Stimulated activated CD8-positive, alpha-beta memory T cell treated with anti-CD3 and anti-CD28 coated beads, Interleukin-7, amount 100 ng/mL, for 1 hour (primary cell): Measurements from ENCODE around the gene C17orf100.
"Not testable (repeated sequence)": the region's sequence is repeated elsewhere in the genome, so short reads cannot be mapped to it uniquely, and the experiment has no call there.

Experiments used
- DNase-seq, 2 donors: peaks; one replicate each; pipeline ENCODE4 v3.0.0-alpha.2; 2020; ENCODE audit warnings: low read depth in 2 of 2

C17orf100 gene

GRCh38 chr17:6641247-6641863 lies 10.2 kb upstream of the C17orf100 start:
- no peak for DNase-seq

DNA sequence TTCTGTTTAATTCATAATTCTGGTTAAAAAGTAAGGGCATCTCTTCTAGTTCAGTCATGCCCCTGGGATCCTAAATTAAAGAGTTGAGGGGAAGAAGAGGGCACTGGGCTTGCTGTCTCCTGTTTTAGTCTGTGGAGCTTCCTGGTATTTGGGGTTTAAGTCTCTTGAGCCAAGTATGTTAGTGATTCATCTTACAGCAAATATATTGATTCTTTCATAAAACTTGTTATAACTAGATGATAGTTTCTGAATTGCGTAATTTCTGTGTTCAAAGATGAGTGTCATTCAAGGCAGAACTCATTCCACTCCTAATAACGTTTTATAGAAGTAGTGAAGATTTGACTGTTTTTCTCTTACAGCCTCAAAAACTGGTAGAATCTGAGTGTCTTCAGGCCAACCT lies 9.0 kb upstream of the C17orf100 start:
- no peak for DNase-seq

DNA sequence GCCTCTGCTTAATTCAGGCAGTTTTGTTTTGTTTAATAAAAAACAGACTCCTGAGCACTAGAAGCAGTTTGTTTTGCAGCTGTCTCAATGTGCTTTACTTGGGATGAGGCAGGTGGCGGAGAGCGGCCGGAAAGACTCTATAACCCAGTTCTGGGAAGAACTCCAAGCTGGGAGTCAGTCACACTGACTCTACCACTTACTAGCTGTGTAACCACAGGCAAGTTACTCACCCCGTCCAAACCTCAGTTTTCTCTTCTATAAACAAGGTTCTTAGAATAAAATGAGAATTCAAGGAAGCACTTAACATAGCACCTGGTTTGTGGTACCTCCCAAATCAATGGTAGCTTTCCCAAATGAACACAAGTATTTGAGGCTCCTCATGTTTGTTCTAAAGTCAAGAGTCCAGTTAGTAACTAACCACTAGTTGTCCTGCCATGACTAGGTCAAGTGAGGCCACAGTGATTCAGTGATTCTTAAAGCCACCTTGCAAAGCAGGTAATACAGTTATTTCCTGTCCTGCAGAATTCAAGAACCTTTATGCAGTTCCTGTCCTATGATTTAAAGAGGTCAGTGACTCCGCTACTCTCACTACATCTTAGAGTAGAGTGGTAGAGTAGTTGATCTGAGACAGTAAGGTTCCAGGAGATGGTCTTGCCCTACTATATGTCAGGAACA lies 8.0 kb upstream of the C17orf100 start:
- no peak for DNase-seq

GRCh38 chr17:6648181-6648580 lies 3.4 kb upstream of the C17orf100 start:
- DNase-seq = no peak

GRCh38 chr17:6651919-6652452 lies 424 bp downstream of the C17orf100 start:
- no peak for DNase-seq

DNA sequence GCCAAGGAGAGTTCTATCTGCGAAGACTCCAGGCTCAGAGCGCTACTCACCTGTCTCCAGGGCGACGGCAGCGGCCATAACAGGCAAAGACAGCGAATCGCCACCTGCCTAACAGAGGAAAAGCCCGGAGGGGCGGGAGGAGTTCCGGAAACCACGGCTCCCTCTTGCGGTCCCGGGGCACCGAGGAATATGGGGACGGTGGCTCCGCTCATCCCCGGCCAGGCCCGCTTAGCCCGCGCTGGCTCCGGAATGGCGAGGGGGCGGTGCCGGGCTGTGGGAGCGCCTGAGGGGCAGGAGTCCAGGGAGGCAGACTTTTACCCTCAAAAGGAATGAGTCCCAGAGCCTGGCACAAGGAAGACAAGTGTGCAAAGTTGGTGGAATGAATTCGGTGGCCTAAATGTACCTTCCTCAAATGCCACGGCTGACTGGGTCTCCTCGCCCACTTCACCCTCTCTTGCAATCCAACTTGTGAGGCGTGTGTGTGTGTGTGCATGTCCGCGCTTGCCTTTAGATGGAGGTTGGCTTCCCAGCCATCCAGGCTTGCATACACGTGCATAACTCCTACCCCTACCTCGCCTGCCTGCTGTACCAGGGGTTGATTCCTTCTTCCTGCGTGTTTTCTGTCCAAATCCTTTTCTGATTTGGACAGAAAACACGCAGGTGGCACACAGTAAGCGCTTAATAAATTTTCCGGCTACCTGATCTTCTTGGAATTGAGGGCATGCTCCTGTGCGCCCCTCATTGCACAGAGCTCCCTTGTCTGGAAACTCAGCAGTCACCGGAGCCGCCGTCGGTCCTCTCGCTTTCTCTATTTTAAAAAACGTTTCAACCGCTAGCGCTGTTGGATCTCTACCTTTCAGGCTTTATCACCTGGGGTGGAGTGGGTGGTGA lies 3.5 kb downstream of the C17orf100 start:
- no peak for DNase-seq

DNA sequence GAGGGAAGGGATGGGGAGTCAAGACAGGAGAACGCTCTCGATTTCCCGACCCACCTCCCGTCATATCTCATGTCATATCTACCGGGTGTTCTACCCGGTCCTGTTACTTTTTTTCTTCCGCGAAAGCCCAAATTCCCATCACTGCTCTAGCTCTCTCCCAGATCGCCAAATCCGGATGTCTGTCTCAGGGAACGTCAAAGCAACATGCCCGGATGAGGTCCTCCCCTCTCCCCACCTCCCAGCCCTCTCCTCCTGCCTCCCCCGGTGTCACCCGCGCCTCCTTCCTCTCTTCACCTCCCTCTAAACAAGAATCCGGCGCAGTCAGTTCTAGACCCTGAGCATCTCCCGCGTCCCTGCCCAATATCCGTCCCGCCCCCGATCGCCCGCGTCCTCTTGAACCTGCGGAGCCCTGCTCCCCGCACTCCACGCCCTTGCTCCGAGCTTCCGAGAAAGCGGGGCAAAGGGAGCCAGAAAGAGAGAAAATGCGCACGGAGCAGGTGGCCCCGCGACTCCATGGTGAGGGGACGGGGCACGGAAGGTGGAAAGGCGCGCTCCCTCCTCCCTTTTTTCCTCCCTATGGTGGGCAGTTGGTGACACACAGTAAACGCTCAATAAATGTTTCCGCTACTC lies 4.3 kb downstream of the C17orf100 start:
- not testable (repeated sequence) for DNase-seq

DNA sequence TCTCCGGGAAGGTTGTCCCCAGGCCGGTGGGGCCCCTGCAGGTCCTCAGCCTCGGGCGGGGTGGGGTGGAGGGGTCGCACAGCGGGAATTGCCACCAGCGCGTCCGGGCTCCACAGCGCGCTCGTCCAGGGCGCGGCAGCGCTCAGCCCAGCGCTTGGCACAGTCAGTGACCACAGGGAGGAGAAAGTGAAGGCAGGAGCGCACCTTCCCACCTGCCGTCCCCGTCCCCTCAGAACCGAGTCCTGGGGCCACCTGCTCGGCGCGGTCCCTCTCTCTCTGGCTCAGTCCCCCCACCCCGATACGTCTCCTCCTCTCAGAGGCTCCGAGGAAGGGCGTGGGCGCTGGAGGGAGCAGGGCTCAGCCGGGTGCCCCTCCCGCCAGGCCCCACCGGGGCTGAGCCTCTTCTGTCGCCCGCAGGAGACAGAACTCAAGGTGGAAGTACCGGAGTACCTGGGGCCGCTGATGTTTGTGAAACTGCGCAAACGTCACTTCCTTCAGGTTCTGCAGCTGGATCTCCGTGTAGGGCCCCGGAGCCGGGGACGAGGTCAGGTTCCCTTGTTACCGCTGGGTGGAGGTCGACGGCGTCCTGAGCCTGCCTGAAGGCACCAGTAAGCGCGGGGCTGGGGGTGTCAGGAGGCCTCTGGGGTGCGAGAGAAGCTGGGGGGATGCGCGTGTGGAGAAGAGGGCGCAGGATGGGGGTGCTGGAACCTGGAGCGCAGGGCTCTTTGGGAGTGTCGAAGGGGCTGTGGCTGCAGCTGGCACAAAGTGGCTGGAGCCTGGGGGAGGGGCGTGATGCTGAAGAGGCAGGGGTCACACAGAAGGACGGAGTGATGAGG lies 5.5 kb downstream of the C17orf100 start:
- DNase-seq = not testable (repeated sequence)

GRCh38 chr17:6657633-6658287 lies 6.2 kb downstream of the C17orf100 start:
- no peak for DNase-seq

- DNase-seq = not testable (repeated sequence)
Measured at GRCh38 chr17:6658411-6658810, 6.8 kb downstream of the C17orf100 start.

DNA sequence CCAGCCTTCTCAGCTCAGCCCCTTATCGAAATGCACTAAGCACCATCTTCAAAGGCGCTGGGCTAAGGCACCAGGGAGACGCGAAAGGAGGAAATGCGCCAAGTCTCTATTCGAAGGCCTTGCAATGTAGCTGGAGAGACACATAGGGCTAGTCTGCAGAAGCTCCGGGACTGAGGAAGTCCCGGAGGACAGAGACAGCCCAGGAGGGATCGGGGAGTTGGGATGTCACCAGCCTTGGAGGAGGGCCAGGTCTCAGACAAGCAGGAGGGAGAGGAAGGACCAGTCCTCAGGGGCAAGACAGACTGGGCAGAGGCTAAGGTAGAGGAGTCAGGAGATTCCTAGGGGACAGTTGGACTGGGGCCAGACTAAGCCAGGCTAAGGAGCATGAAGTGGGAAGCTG lies 8.5 kb downstream of the C17orf100 start:
- DNase-seq = no peak

DNA sequence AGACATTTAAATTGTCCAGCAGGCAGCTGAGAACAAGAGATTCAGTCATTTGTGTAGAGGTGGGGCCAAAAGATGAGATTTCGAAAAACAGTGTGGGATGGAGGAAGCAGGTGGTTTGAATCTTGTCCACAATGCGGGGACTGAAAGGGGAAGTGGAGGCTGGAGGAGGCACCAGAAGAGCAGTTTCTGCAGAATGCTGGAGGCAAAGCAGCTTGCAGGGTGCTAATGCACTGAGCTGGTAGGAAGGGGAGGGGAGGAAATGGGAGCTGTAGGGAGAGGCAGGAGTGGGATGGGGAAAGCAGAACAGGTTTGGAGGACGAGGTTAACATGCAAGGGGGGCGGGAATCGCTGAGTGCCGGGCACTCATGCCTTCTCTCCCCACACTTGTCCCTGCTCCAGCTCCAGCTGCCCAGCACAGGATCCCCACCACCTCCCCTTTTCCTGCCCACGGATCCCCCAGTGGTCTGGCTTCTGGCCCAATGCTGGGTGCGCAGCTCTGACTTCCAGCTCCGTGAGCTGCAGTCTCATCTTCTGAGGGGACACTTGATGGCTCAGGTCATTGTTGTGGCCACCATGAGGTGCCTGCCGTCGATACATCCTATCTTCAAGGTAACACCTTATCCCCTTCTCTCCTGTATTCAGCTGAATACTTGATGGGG lies 9.4 kb downstream of the C17orf100 start:
- no peak for DNase-seq

DNA sequence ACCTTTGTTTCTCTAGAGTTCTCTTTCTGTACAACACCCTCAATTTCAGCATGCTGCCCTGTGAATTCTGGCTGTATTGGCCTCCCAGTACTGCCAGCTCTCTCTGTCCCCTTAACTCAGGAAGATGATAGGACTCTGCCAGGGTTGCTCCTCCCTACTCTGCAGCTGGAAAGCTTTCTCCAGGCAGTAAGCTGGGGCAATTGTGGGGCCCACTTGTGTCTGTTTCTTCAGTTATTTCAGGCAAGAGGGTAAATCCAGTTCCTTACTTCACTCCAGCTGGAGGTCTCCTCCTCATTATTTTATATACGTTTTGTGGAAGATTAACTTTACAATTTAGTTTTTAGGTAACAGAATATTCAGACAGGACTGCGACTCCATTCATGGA lies 9.9 kb downstream of the C17orf100 start:
- DNase-seq = no peak

- not testable (repeated sequence) for DNase-seq
Measured at GRCh38 chr17:6663200-6663599, 11.6 kb downstream of the C17orf100 start.

DNA sequence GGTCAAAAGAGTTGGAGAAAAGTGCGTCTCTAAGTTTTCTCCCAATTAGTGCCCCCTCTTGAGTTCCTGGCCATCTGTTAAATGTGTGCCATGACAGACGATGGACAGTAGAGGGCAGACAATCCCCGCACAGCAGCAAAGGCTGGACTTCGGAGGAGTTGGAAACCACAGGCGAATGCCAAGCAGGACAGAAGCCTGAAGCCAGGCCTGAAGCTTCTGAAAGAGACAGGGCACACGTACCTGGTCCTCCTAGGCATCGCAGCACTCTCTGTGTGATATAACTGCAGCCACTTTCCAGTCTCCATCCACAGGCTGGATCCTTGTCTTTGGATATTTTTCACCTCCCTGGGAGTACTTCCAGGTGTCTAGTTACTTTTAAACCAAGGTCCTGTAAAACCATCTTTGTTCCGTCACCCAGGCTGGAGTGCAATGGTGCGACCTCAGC lies 14.5 kb downstream of the C17orf100 start:
- no peak for DNase-seq

GRCh38 chr17:6666557-6666956 lies 15.0 kb downstream of the C17orf100 start:
- no peak for DNase-seq

- no peak for DNase-seq
Measured at GRCh38 chr17:6667516-6667915, 16.0 kb downstream of the C17orf100 start.

- DNase-seq = no peak
Measured at GRCh38 chr17:6668219-6668618, 16.7 kb downstream of the C17orf100 start.

DNA sequence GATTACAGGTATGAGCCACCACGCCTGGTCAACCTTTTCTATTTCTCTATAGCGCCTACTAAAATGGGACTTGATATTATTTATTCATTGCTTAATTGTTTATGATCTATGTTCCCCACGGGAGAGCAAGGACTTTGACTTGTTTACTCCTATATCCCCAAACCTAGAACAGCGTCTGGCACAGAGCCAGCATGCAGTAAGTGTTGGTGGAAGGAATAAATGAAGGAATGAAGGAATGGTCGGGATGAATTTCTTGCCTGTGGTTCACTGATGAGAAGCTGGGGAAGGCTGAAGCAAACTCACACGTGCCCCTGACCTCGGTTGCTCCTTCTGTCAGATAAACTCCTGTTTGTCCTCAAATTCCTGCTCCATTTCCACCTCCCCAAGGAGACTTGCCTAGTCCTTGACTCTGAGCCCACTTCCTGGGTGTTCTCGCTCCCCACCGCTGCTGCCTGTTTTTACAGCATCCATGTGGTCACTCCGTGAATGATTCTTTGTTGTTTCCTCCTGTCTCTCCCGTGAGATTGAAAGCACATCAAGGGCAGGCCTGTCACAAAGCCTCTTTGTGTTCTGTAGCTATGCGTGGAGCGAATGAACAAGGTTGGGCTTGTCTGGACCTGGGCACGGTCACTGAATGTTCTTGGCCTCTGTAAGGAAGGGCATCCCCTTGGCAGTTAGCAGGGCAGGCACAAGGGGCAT lies 17.3 kb downstream of the C17orf100 start:
- DNase-seq = no peak
